Endodermal cell (in vitro differentiated cells): ENCODE data around the gene DHX40. TPM values are rescaled to one million over a fixed set of nuclear protein-coding genes. Genes with fewer than 3 reads are reported as not detected.

Experiments
- DNase-seq: peaks from one replicate; pipeline ENCODE4 v3.0.0-alpha.2; 2017
- H3K27ac ChIP-seq: 2 replicates; pipeline ENCODE4 v1.5.1; 2013; ENCODE audit warnings: mild to moderate bottlenecking, low read depth, low read length, moderate library complexity
- H3K27me3 ChIP-seq: 2 replicates; pipeline ENCODE4 v1.6.1; 2013; ENCODE audit warnings: mild to moderate bottlenecking, low read length, moderate library complexity; ENCODE audit not compliant: insufficient read depth, control insufficient read depth, poor library complexity, severe bottlenecking
- H3K36me3 ChIP-seq: 2 replicates; pipeline ENCODE4 v1.7.0; 2013; ENCODE audit warnings: mild to moderate bottlenecking, low read length, moderate library complexity; ENCODE audit not compliant: control insufficient read depth, insufficient read depth
- H3K4me1 ChIP-seq: one replicate; pipeline ENCODE4 v1.7.0; 2013; ENCODE audit warnings: low read length; ENCODE audit not compliant: control insufficient read depth, insufficient read depth
- H3K4me3 ChIP-seq: 2 replicates; pipeline ENCODE4 v1.5.1; 2013; ENCODE audit warnings: mild to moderate bottlenecking, low read length, moderate library complexity
- H3K9ac ChIP-seq: 2 replicates; pipeline ENCODE4 v1.6.1; 2013; ENCODE audit warnings: mild to moderate bottlenecking, low read length, moderate library complexity; ENCODE audit not compliant: poor library complexity, severe bottlenecking; ENCODE audit errors: extremely low read depth
- H3K9me3 ChIP-seq: 2 replicates; pipeline ENCODE4 v1.6.1; 2013; ENCODE audit warnings: mild to moderate bottlenecking, low read length, moderate library complexity; ENCODE audit not compliant: control insufficient read depth
- H3K27ac Mint-ChIP-seq: 2 replicates; pipeline ENCODE4 v1.8.0; 2020; ENCODE audit warnings: mixed read lengths
- H3K27me3 Mint-ChIP-seq: 2 replicates; pipeline ENCODE4 v1.8.0; 2021; ENCODE audit warnings: mild to moderate bottlenecking, mixed read lengths; ENCODE audit not compliant: insufficient read depth
- H3K36me3 Mint-ChIP-seq: 2 replicates; pipeline ENCODE4 v1.8.0; 2020; ENCODE audit warnings: low read depth, mixed read lengths
- H3K4me1 Mint-ChIP-seq: 2 replicates; pipeline ENCODE4 v1.8.0; 2020; ENCODE audit warnings: mixed read lengths
- H3K4me3 Mint-ChIP-seq: 2 replicates; pipeline ENCODE4 v1.8.0; 2020; ENCODE audit warnings: mild to moderate bottlenecking, moderate library complexity, mixed read lengths
- H3K9me3 Mint-ChIP-seq: 2 replicates; pipeline ENCODE4 v1.8.0; 2020; ENCODE audit warnings: mild to moderate bottlenecking, mixed read lengths
- CTCF ChIP-seq: fragments of 200-600 bp; sonication (generic); conservative IDR thresholded peaks from 2 replicates; pipeline ENCODE4 v1.5.0; 2021; ENCODE audit warnings: antibody characterized with exemption, mild to moderate bottlenecking
- WGBS, 2 experiments: methylation state at CpG; one replicate each; pipeline versions ENCODE4 v1.1.5 to v1.1.7; 2013; ENCODE audit warnings: missing lambda C conversion rate in 2 of 2, mixed read lengths in 1 of 2; ENCODE audit not compliant: insufficient coverage in 1 of 2, insufficient read length in 1 of 2; 5-methylcytosine and 5-hydroxymethylcytosine counted together
- total RNA-seq, 2 donors: library from RNA; stranded (reverse); fragmentation: NEBNext Ultra II Directional in 1 of 2; extraction: Animal tissue kit (Norgen Biotek cat#: 25700) in 1 of 2; gene quantifications; 2 replicates in 1 of 2; 3 replicates in 1 of 2; pipeline ENCODE4 v1.2.1, GENCODE V29; 2021

DHX40 gene
- total RNA-seq, 2 donors from 2014 or later, result 32.7 to 36.2 TPM

DNA sequence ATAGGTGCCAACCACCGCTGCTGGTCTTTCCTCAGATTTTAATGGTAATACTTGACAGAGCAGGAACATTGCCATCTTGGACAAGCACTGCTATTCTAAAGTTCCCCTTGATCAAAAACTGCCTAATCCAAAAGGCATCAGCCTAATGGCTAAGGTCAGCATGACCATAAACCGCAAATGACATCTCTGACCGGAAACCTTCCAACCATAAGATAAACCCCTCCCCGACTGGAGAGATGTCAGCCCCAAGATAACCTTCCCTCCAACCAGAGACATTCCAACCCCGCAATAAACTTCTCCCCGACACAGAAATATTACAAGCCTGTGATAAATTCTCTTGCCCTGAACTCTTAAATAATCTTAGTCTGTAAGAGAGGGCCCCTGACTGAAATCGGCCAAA is 7.4 kb upstream of the DHX40 start:
- H3K36me3 ChIP-seq, result no peaks in the 10 kb centered on the region
- TF ChIP-seq CTCF, result no peak
- no peak overlapping the region for H3K9ac ChIP-seq
- no peaks in the 10 kb centered on the region for H3K4me1 Mint-ChIP-seq
- no peaks in the 10 kb centered on the region for H3K9me3 ChIP-seq
- no peaks in the 10 kb centered on the region for H3K27me3 ChIP-seq
- no peaks in the 10 kb centered on the region for H3K36me3 Mint-ChIP-seq
- H3K4me3 Mint-ChIP-seq, result no peak overlapping the region
- H3K4me1 ChIP-seq, result no peaks in the 10 kb centered on the region
- DNase-seq, result no peak
- 95 to 100% methylated on average over 2 to 7 of the region's 7 CpGs for WGBS, 2 experiments
- H3K27ac Mint-ChIP-seq, result no peak overlapping the region
- H3K27me3 Mint-ChIP-seq, result peaks cover 3% of the 10 kb centered on the region
- H3K4me3 ChIP-seq, result no peak overlapping the region
- H3K27ac ChIP-seq, result no peak overlapping the region
- no peaks in the 10 kb centered on the region for H3K9me3 Mint-ChIP-seq

GRCh38 chr17:59558953-59559352 is 6.5 kb upstream of the DHX40 start:
- no peaks in the 10 kb centered on the region for H3K4me1 Mint-ChIP-seq
- H3K4me1 ChIP-seq, result no peaks in the 10 kb centered on the region
- peak; percentile 67 for TF ChIP-seq CTCF
- no peak overlapping the region for H3K4me3 Mint-ChIP-seq
- H3K36me3 Mint-ChIP-seq, result no peaks in the 10 kb centered on the region
- no peak overlapping the region for H3K9ac ChIP-seq
- no peak overlapping the region for H3K4me3 ChIP-seq
- H3K27ac Mint-ChIP-seq, result no peak overlapping the region
- H3K27ac ChIP-seq, result no peak overlapping the region
- H3K9me3 ChIP-seq, result no peaks in the 10 kb centered on the region
- no peaks in the 10 kb centered on the region for H3K9me3 Mint-ChIP-seq
- peaks cover 3% of the 10 kb centered on the region for H3K27me3 ChIP-seq
- H3K36me3 ChIP-seq, result no peaks in the 10 kb centered on the region
- DNase-seq, result no peak
- peaks cover 10% of the 10 kb centered on the region for H3K27me3 Mint-ChIP-seq

DNA sequence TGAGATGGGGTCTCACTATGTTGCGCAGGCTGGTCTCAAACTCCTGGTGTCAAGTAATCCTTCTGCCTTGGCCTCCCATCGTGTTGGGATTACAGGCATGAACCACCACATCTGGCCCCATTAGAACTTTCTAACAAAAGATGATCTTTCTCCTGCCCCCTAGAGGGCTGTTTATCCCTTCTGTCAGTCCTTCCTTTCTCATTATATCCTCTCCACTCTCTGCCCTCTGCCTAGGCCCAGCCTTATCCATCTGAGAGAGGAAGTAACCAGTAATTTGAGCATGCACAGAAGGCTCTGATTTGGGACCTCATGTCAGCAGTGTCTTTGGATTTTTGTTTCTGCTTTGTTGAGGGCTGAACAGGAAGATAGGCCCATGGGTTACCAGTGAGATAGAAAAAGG is 4.4 kb upstream of the DHX40 start:
- Mint-ChIP-seq H3K9me3 (peaks cover 12% of the 10 kb centered on the region), H3K4me3 (no peak overlapping the region), H3K36me3 (no peaks in the 10 kb centered on the region), H3K27ac (no peak overlapping the region), H3K27me3 (peaks cover 23% of the 10 kb centered on the region), H3K4me1 (peaks cover under 1% of the 10 kb centered on the region)
- Histone ChIP-seq H3K4me1 (no peaks in the 10 kb centered on the region), H3K9me3 (peaks cover 8% of the 10 kb centered on the region), H3K27ac (no peak overlapping the region), H3K9ac (no peak overlapping the region), H3K36me3 (no peaks in the 10 kb centered on the region), H3K4me3 (no peak overlapping the region), H3K27me3 (peaks cover 14% of the 10 kb centered on the region)
- WGBS, 2 experiments, result 85 to 92% methylated on average over 2 of the region's 2 CpGs
- TF ChIP-seq CTCF, result peak; percentile 73
- peak; percentile 66 for DNase-seq
